ENCODE data around the gene CKS1B. TPM values are rescaled to one million over a fixed set of nuclear protein-coding genes. Genes with fewer than 3 reads are reported as not detected.
A peak's percentile ranks its signal among the peaks of the same experiment; 100 is the strongest.

Gene CKS1B
- total and polyA plus RNA-seq, 9 of the 15 experiments (the other 6 are each of a cell fraction or from before 2014, with no cell fraction given), result 215 to 1,103 (median 460) TPM

DNA sequence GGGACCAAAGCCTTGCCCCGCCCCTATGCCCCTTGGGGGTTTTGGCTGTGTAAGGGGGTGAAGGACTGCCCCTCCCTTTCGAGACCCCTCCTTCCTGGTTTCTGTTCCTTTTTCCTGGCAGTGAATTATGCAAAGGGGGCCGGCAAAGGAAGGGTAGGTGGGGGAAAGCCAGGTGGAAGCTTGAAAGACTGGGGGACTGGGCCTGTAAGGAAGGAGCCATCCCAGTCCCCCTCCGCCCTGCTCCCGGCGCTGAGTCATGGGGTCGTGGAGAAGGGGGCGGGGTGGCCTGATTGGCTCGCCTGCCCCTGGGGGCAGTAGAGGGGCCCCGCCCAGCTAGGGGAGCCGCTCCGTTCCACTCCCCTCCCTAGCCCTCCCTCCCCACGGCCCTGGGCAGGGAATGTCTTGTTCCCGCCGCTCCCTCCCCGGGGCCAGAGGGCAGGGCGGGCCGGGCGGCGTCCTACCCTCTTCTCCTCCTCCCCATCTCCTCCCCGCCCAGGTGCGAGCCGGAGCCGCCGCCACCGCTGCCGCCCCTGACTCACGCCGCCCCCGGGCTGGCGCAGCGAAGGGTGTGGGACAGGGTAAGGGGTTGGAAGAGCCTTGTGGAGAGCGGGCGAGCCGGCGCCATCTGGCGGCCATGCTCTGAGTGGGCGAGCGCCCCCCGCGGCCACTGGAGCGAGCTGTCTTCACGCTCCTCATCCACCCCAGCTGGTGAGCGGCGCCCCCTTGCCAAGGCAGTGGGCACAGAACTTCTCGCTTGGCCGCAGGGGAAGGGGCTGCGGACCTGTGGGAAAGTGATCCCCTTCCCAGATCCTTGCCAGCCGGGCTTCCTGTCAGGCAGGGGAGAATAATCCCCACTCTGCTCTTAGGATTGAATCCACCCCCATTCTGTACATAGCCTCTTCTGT, 42.8 kb downstream of the CKS1B start (continued):
- TF ChIP-seq ADNP (tag; IDR thresholded peaks at IDR 0.05), result no peak
- TF ChIP-seq, protein P1, sequence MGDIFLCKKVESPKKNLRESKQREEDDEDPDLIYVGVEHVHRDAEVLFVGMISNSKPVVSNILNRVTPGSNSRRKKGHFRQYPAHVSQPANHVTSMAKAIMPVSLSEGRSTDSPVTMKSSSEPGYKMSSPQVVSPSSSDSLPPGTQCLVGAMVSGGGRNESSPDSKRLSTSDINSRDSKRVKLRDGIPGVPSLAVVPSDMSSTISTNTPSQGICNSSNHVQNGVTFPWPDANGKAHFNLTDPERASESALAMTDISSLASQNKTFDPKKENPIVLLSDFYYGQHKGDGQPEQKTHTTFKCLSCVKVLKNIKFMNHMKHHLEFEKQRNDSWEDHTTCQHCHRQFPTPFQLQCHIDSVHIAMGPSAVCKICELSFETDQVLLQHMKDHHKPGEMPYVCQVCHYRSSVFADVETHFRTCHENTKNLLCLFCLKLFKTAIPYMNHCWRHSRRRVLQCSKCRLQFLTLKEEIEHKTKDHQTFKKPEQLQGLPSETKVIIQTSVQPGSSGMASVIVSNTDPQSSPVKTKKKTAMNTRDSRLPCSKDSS (IDR thresholded peaks at IDR 0.05; ENCODE audit: low read depth, partially characterized antibody), result no peak
- TF ChIP-seq, protein P2, sequence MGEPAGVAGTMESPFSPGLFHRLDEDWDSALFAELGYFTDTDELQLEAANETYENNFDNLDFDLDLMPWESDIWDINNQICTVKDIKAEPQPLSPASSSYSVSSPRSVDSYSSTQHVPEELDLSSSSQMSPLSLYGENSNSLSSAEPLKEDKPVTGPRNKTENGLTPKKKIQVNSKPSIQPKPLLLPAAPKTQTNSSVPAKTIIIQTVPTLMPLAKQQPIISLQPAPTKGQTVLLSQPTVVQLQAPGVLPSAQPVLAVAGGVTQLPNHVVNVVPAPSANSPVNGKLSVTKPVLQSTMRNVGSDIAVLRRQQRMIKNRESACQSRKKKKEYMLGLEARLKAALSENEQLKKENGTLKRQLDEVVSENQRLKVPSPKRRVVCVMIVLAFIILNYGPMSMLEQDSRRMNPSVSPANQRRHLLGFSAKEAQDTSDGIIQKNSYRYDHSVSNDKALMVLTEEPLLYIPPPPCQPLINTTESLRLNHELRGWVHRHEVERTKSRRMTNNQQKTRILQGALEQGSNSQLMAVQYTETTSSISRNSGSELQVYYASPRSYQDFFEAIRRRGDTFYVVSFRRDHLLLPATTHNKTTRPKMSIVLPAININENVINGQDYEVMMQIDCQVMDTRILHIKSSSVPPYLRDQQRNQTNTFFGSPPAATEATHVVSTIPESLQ (CRISPR knock-in tag; IDR thresholded peaks at IDR 0.05), result no peak
- TF ChIP-seq, protein P3, sequence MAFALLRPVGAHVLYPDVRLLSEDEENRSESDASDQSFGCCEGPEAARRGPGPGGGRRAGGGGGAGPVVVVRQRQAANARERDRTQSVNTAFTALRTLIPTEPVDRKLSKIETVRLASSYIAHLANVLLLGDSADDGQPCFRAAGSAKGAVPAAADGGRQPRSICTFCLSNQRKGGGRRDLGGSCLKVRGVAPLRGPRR (CRISPR knock-in tag; IDR thresholded peaks at IDR 0.05), result no peak
- TF ChIP-seq, protein P4, sequence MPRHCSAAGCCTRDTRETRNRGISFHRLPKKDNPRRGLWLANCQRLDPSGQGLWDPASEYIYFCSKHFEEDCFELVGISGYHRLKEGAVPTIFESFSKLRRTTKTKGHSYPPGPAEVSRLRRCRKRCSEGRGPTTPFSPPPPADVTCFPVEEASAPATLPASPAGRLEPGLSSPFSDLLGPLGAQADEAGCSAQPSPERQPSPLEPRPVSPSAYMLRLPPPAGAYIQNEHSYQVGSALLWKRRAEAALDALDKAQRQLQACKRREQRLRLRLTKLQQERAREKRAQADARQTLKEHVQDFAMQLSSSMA (CRISPR knock-in tag; IDR thresholded peaks at IDR 0.05), result no peak
- TF ChIP-seq FUS (optimal IDR thresholded peaks at IDR 0.05; ENCODE audit: low read depth, low read length), result no peak
- TF ChIP-seq JUNB (CRISPR knock-in tag; conservative IDR thresholded peaks at IDR 0.05), result no peak
- no peak for TF ChIP-seq BRF1 (IDR thresholded peaks at IDR 0.05; ENCODE audit: borderline replicate concordance, extremely low read depth, insufficient read length)
- no peak for TF ChIP-seq ZNF324 (CRISPR knock-in tag; IDR thresholded peaks at IDR 0.05)
- TF ChIP-seq, protein P5, sequence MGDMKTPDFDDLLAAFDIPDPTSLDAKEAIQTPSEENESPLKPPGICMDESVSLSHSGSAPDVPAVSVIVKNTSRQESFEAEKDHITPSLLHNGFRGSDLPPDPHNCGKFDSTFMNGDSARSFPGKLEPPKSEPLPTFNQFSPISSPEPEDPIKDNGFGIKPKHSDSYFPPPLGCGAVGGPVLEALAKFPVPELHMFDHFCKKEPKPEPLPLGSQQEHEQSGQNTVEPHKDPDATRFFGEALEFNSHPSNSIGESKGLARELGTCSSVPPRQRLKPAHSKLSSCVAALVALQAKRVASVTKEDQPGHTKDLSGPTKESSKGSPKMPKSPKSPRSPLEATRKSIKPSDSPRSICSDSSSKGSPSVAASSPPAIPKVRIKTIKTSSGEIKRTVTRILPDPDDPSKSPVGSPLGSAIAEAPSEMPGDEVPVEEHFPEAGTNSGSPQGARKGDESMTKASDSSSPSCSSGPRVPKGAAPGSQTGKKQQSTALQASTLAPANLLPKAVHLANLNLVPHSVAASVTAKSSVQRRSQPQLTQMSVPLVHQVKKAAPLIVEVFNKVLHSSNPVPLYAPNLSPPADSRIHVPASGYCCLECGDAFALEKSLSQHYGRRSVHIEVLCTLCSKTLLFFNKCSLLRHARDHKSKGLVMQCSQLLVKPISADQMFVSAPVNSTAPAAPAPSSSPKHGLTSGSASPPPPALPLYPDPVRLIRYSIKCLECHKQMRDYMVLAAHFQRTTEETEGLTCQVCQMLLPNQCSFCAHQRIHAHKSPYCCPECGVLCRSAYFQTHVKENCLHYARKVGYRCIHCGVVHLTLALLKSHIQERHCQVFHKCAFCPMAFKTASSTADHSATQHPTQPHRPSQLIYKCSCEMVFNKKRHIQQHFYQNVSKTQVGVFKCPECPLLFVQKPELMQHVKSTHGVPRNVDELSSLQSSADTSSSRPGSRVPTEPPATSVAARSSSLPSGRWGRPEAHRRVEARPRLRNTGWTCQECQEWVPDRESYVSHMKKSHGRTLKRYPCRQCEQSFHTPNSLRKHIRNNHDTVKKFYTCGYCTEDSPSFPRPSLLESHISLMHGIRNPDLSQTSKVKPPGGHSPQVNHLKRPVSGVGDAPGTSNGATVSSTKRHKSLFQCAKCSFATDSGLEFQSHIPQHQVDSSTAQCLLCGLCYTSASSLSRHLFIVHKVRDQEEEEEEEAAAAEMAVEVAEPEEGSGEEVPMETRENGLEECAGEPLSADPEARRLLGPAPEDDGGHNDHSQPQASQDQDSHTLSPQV (IDR thresholded peaks at IDR 0.05), result peak; percentile 92
- TF ChIP-seq NFXL1 (CRISPR knock-in tag; IDR thresholded peaks at IDR 0.05), result no peak
- TF ChIP-seq, protein P6, sequence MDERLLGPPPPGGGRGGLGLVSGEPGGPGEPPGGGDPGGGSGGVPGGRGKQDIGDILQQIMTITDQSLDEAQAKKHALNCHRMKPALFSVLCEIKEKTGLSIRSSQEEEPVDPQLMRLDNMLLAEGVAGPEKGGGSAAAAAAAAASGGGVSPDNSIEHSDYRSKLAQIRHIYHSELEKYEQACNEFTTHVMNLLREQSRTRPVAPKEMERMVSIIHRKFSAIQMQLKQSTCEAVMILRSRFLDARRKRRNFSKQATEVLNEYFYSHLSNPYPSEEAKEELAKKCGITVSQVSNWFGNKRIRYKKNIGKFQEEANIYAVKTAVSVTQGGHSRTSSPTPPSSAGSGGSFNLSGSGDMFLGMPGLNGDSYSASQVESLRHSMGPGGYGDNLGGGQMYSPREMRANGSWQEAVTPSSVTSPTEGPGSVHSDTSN (CRISPR knock-in tag; IDR thresholded peaks at IDR 0.05; ENCODE audit: low read depth), result no peak
- TF ChIP-seq, protein P6 (tag; conservative IDR thresholded peaks at IDR 0.05; ENCODE audit: low read depth), result no peak
